Measurements from ENCODE around the gene LGALS9.

- no peak for TF ChIP-seq CTCF (IDR thresholded peaks at IDR 0.05)
- no peak for TF ChIP-seq EZH2 (IDR thresholded peaks at IDR 0.05)
These were observed 15.9 kb upstream of the LGALS9 start for GRCh38 chr17:27615121-27615520.

All from neural progenitor cell (in vitro differentiated cells).